Skeletal muscle satellite cell (primary cell): Measurements from ENCODE around the gene MAPK8.

Experiments
- H3K27me3 ChIP-seq: 2 replicates; pipeline ENCODE4 v1.7.0; 2013; ENCODE audit warnings: low read length; ENCODE audit not compliant: control insufficient read depth, insufficient read depth
- H3K36me3 ChIP-seq: 2 replicates; pipeline ENCODE4 v1.7.0; 2013; ENCODE audit warnings: mild to moderate bottlenecking, control low read depth, low read length; ENCODE audit not compliant: insufficient read depth
- H3K4me1 ChIP-seq: 2 replicates; pipeline ENCODE4 v1.7.0; 2013; ENCODE audit warnings: low read length; ENCODE audit not compliant: control insufficient read depth, insufficient read depth
- H3K4me2 ChIP-seq: 2 replicates; pipeline ENCODE4 v1.7.0; 2013; ENCODE audit warnings: mild to moderate bottlenecking, low read length
- H3K4me3 ChIP-seq: 2 replicates; pipeline ENCODE4 v1.7.0; 2013; ENCODE audit warnings: low read length
- H3K9ac ChIP-seq: 2 replicates; pipeline ENCODE4 v1.7.0; 2013; ENCODE audit warnings: mild to moderate bottlenecking, low read depth, low read length, moderate library complexity
- H3K9me3 ChIP-seq: replicated peaks from 2 replicates; pipeline ENCODE4 v1.7.0; 2013; ENCODE audit warnings: mild to moderate bottlenecking, control low read depth, low read length

MAPK8 gene

GRCh38 chr10:48459270-48460150 lies 153.0 kb downstream of the MAPK8 start:
- Histone ChIP-seq H3K36me3 (peaks cover 55% of the 10 kb centered on the region), H3K9ac (no peak overlapping the region), H3K27me3 (no peaks in the 10 kb centered on the region), H3K4me3 (no peak overlapping the region), H3K4me1 (no peaks in the 10 kb centered on the region), H3K4me2 (no peak overlapping the region), H3K9me3 (no peaks in the 10 kb centered on the region)

GRCh38 chr10:48460182-48460581 lies 153.7 kb downstream of the MAPK8 start:
- Histone ChIP-seq H3K4me1 (peaks cover 2% of the 10 kb centered on the region), H3K27me3 (no peaks in the 10 kb centered on the region), H3K4me3 (no peak overlapping the region), H3K4me2 (no peak overlapping the region), H3K9ac (no peak overlapping the region), H3K9me3 (no peaks in the 10 kb centered on the region), H3K36me3 (peaks cover 50% of the 10 kb centered on the region)

DNA sequence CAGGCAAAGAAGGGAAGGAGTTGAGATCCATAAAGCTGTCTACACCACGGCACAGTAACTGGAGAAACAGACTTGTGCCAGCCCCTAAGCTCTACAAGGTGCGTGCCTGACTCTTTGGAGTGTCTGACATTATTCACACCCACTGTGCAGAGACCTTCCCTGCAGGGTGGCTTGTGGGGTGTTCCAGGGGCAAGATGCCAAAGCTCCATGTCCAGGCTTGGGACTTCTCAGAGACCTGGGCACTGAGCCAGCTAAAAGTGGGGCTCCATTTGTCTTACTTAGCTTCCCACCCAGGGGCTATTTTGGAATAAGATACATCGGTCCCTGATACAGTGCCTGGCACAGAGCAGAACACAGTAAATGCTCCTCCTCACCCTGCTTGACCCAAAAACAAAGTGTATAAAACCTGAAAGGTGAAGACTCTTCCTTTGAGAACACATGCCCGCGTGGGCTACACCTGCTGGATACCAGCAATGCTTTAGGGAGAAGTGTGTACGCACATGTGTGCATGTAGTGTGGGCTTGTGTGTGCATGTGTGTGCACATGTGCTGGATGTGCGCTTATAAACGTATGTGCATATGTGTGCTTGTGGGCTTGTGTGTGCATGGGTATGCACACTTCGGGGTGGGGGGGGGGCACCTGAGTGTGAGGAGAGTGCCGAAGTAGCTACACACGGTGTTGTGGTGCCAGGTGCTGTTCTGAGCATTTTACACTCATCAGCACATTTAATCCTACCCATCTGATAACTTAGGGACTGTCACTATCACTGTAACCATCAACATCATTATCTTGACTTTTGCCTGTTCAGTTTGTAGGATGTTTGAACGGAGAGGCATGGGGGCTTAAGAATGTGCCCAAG lies 155.4 kb downstream of the MAPK8 start:
- Histone ChIP-seq H3K36me3 (peaks cover 41% of the 10 kb centered on the region), H3K4me3 (no peak overlapping the region), H3K9ac (no peak overlapping the region), H3K4me1 (peaks cover 9% of the 10 kb centered on the region), H3K9me3 (no peaks in the 10 kb centered on the region), H3K27me3 (no peaks in the 10 kb centered on the region), H3K4me2 (no peak overlapping the region)

DNA sequence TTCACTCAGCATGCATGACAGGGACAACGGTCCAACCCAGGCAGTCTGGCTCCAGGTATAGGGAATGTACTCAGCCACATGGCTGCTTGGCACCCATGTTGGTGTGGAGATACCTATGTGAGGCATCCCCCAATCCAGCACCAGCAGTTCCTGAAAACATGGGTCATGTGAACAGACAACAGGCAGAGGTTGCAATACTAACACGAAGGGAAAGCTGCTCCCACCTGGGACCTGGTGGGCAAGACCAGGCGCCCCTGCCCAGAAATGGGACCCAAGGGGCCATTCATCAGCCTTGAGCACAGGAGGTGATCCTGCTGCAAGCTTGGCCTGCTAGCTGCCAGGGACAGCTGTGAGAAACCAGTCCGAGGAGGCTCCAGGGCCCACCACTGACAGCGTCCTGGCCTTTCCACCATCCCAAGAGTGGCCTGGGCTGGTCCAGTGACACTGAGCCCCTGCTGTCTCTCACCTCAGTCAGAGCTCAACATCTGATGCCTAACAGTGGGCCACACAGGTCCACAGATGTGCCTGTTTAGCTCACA lies 156.1 kb downstream of the MAPK8 start:
- H3K4me1 ChIP-seq, result peaks cover 9% of the 10 kb centered on the region
- no peak overlapping the region for H3K4me3 ChIP-seq
- no peak overlapping the region for H3K4me2 ChIP-seq
- H3K36me3 ChIP-seq, result peaks cover 45% of the 10 kb centered on the region
- H3K9me3 ChIP-seq, result no peaks in the 10 kb centered on the region
- H3K27me3 ChIP-seq, result no peaks in the 10 kb centered on the region
- H3K9ac ChIP-seq, result no peak overlapping the region

GRCh38 chr10:48463318-48464003 lies 157.0 kb downstream of the MAPK8 start:
- Histone ChIP-seq H3K4me3 (no peak overlapping the region), H3K4me2 (no peak overlapping the region), H3K36me3 (peaks cover 42% of the 10 kb centered on the region), H3K4me1 (peaks cover 9% of the 10 kb centered on the region), H3K9ac (no peak overlapping the region), H3K9me3 (no peaks in the 10 kb centered on the region), H3K27me3 (no peaks in the 10 kb centered on the region)

GRCh38 chr10:48464121-48464870 lies 157.8 kb downstream of the MAPK8 start:
- Histone ChIP-seq H3K36me3 (peaks cover 42% of the 10 kb centered on the region), H3K4me2 (no peak overlapping the region), H3K9me3 (no peaks in the 10 kb centered on the region), H3K4me3 (no peak overlapping the region), H3K9ac (no peak overlapping the region), H3K27me3 (no peaks in the 10 kb centered on the region), H3K4me1 (peaks cover 9% of the 10 kb centered on the region)

DNA sequence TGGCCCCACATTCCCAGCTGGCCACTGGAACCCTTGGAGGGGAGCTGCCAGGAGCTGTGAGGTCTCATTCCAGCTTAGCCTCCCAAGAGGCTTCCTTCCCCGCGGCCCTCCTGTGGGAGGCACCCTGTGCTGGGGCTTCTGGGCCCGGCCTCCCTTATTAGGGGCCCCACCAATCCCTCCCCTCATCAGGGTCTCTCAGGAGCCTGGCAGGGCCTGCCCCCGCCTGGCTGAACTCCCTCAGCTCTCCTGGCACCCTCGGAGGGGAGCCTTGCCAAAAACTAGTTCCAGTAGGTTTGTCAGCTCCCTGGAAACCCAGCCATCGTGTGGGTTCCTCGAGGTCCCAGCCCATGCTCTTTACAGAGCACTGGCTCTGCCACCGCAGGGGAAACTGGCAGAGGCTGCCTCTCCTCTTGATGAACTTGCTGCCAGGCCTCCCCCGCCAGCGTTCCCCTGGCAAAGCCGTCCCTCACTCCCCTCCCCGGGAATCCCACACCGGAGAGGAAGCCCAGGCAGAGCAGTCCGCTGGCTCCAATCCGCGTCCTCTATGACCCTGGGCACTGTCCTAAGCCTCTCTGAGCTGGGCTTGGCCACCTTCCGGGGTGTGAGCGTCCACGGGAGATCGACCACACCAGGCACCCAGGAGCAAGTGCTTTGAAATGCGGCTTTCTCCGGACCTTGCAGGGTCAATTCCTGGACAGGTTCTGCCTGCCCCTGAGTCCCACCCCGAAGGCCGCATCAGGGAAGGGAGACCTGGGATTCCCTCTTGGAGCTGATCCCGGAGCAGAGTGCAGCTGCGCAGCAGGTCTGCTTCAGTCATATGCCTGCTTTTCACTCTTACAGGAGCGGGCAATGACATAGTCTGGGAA lies 158.6 kb downstream of the MAPK8 start:
- H3K4me1 ChIP-seq, result peaks cover 9% of the 10 kb centered on the region
- no peak overlapping the region for H3K9ac ChIP-seq
- peaks cover 42% of the 10 kb centered on the region for H3K36me3 ChIP-seq
- no peaks in the 10 kb centered on the region for H3K27me3 ChIP-seq
- no peak overlapping the region for H3K4me2 ChIP-seq
- no peaks in the 10 kb centered on the region for H3K9me3 ChIP-seq
- H3K4me3 ChIP-seq, result no peak overlapping the region

- Histone ChIP-seq H3K4me3 (no peak overlapping the region), H3K27me3 (no peaks in the 10 kb centered on the region), H3K4me1 (peaks cover 9% of the 10 kb centered on the region), H3K9ac (no peak overlapping the region), H3K36me3 (peaks cover 42% of the 10 kb centered on the region), H3K9me3 (no peaks in the 10 kb centered on the region), H3K4me2 (no peak overlapping the region)
Measured at GRCh38 chr10:48465860-48466521, 159.5 kb downstream of the MAPK8 start.

- Histone ChIP-seq H3K27me3 (no peaks in the 10 kb centered on the region), H3K4me2 (no peak overlapping the region), H3K9ac (no peak overlapping the region), H3K36me3 (peaks cover 38% of the 10 kb centered on the region), H3K9me3 (no peaks in the 10 kb centered on the region), H3K4me3 (no peak overlapping the region), H3K4me1 (peaks cover 9% of the 10 kb centered on the region)
Measured at GRCh38 chr10:48466611-48467240, 160.2 kb downstream of the MAPK8 start.
